PC-3 (cell line): ENCODE results near the gene MMP11.

Experiments
- EZH2 ChIP-seq: fragments of 300-600 bp; sonication (generic); IDR thresholded peaks from one replicate; pipeline ENCODE4 v1.6.1; 2017; ENCODE audit warnings: antibody characterized with exemption, mild to moderate bottlenecking, low read length; ENCODE audit not compliant: unreplicated experiment
- EZH2phosphoT487 ChIP-seq: fragments of 300-600 bp; sonication (generic); IDR thresholded peaks from 2 replicates; pipeline ENCODE4 v1.6.1; 2018; ENCODE audit warnings: mild to moderate bottlenecking, antibody characterized with exemption, low read length, borderline replicate concordance
- TF ChIP-seq, protein P1 (sequence below): fragments of 300-600 bp; sonication (generic); conservative IDR thresholded peaks from 2 replicates; pipeline ENCODE4 v1.5.1; 2017; ENCODE audit warnings: antibody characterized with exemption, low read depth, mild to moderate bottlenecking, low read length

DNA sequence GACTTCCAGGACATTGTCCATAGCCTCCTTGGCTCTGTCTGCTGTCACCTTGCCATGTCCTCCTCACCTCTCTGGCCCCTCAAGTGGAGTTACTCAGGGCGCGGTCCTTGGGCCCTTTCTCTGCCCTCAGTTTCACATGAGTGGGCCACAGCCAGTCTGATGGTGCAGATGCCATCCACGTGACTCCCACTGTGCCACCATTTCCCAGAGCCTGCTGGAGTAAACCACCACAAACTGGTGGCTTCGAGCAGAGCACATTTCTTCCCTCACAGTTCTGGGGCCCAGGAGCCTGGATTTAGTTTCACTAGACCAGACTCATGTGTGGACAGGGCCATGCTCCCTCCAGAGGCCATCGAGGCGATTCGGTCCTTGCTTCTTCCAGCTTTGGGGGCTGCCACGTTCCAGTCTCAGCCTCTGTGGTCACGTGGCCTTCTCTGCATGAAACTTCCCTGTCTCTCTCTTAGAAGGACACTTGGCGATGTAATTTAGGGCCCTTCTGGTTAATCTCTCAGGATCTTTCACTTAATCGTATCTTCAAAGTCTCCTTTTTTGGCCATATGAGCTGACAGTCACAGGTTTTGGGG lies 28.7 kb downstream of the MMP11 start:
- TF ChIP-seq, protein P1, sequence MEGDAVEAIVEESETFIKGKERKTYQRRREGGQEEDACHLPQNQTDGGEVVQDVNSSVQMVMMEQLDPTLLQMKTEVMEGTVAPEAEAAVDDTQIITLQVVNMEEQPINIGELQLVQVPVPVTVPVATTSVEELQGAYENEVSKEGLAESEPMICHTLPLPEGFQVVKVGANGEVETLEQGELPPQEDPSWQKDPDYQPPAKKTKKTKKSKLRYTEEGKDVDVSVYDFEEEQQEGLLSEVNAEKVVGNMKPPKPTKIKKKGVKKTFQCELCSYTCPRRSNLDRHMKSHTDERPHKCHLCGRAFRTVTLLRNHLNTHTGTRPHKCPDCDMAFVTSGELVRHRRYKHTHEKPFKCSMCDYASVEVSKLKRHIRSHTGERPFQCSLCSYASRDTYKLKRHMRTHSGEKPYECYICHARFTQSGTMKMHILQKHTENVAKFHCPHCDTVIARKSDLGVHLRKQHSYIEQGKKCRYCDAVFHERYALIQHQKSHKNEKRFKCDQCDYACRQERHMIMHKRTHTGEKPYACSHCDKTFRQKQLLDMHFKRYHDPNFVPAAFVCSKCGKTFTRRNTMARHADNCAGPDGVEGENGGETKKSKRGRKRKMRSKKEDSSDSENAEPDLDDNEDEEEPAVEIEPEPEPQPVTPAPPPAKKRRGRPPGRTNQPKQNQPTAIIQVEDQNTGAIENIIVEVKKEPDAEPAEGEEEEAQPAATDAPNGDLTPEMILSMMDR: no peak
- no peak for TF ChIP-seq EZH2
- TF ChIP-seq EZH2phosphoT487: no peak
